ENCODE results near the gene PLEKHM2.
"Not testable (repeated sequence)": the region's sequence is repeated elsewhere in the genome, so short reads cannot be mapped to it uniquely, and the experiment has no call there.

The PLEKHM2 gene, protein sequence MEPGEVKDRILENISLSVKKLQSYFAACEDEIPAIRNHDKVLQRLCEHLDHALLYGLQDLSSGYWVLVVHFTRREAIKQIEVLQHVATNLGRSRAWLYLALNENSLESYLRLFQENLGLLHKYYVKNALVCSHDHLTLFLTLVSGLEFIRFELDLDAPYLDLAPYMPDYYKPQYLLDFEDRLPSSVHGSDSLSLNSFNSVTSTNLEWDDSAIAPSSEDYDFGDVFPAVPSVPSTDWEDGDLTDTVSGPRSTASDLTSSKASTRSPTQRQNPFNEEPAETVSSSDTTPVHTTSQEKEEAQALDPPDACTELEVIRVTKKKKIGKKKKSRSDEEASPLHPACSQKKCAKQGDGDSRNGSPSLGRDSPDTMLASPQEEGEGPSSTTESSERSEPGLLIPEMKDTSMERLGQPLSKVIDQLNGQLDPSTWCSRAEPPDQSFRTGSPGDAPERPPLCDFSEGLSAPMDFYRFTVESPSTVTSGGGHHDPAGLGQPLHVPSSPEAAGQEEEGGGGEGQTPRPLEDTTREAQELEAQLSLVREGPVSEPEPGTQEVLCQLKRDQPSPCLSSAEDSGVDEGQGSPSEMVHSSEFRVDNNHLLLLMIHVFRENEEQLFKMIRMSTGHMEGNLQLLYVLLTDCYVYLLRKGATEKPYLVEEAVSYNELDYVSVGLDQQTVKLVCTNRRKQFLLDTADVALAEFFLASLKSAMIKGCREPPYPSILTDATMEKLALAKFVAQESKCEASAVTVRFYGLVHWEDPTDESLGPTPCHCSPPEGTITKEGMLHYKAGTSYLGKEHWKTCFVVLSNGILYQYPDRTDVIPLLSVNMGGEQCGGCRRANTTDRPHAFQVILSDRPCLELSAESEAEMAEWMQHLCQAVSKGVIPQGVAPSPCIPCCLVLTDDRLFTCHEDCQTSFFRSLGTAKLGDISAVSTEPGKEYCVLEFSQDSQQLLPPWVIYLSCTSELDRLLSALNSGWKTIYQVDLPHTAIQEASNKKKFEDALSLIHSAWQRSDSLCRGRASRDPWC

DNA sequence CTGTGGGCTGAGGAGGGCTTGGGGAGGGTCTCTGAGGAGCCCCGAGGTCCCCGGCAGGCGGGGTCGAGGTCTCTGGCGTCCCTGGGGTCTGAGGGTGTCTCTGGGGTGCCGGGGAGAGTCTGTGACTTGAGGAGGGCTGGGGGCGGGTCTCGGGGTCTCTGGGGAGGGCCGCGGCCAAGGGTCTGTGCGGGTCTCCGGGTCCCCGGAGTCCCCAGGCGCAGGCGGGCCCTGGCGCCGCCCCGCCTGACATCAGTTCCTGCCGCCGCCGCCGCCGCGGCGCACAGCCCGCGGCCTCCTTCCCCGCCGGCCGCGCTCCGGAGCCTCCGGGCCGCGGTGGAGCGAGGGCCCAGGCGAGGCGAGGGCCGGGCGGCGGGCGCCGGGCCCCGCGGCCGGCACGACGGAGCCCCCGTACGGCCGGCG, at the start of gene PLEKHM2:
Gene PLEKHM2, plus strand, starts transcription at position 279 of the 420 bp plus-strand sequence. CDS start 239 bp downstream, outside the sequence.
- DNase-seq (ENCODE audit: low read depth): peak; percentile 54

DNA sequence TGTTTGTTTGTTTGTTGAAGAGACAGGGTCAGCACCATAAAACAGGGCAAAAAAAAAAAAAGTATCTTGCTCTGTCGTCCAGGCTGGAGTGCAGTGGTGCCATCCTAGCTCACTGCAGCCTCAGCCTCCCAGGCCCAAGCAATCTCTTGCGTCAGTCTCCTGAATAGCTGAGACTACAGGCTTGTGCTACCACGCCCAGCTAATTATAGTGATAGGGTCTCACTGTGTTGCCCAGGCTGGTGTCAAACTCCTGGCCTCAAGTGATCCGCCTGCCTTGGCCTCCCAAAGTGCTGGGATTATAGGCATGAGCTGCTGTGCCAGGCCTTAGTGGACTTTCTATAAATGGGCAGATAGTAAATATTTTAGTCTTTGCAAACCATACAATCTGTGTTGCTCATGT, 47.7 kb upstream of the PLEKHM2 start:
- DNase-seq (ENCODE audit: low read depth): no peak

DNA sequence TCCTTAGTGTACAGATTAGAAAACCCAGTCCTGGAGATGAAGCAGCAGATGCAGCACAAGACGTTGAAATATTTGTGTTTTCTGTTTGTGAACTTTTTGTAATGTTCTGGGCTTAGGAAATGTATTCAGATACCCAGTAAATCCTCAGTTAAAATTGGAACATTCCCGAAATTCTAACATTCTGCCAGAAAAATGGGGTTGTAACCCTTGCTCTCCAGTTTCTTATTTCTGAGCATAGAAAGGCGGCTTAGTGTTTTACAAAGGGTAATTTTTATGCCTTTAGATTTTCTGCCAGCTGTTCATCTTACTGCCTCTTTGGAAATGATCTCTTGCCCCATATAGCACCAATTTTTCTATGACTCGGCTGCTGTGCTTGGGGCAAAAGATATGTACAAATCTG, 46.3 kb upstream of the PLEKHM2 start:
- no peak for DNase-seq (ENCODE audit: low read depth)

DNA sequence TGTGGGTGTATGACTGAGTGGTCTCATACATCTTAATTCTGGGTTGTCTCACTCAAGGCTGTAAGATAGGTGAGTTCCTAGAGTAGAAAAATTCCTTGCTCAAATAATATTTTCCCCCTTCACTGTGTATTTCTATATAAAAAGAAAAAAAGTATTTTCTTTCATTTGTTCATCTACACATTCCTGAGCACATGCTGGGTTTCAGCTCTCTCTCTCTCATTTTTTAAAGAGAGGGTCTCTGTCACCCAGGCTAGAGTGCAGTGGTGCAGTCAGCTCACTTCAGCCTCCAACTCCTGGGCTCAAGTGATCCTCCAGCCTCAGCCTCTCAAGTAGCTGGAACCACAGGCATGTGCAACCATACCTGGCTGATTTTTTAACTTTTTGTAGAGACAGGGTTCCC, 44.9 kb upstream of the PLEKHM2 start:
- no peak for DNase-seq (ENCODE audit: low read depth)

DNA sequence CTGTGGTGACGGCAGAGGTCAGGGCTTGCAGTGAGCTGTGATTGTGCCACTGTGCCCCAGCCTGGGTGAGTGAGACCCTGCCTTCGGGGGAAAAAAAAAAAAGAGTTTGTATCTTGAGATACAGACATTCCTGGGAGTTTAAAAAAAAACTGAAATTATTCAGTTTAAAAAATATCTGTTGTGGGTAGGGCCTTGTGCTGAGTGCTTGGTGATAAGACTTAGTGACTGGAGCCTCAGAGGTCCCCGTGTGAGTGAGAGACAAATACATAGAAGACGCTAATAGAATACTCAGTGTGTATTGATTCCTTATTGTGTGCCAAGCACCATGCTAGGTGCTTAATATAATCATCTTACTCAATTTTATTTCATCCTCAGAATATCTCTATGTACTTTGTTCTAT, 44.2 kb upstream of the PLEKHM2 start:
- no peak for DNase-seq (ENCODE audit: low read depth)

DNA sequence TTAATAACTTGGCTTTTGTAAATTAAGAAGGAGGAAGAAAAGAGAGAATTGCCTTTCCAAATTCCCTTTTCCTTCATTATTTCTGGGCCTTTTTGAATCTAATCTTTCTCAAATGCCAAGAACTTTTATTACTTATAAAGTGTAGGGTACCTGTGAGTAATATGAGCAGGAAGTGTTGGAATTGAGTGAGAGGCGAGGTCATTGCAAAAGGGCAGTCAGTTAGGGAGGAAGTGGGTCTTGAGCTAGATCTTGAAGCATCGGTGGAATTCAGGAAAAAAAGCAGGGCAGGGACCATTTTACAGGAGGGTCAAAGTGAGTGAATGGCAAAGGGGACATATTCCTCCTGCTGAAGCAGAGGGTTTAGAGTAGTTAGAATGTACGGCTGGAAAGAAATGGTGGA, 43.5 kb upstream of the PLEKHM2 start:
- no peak for DNase-seq (ENCODE audit: low read depth)

DNA sequence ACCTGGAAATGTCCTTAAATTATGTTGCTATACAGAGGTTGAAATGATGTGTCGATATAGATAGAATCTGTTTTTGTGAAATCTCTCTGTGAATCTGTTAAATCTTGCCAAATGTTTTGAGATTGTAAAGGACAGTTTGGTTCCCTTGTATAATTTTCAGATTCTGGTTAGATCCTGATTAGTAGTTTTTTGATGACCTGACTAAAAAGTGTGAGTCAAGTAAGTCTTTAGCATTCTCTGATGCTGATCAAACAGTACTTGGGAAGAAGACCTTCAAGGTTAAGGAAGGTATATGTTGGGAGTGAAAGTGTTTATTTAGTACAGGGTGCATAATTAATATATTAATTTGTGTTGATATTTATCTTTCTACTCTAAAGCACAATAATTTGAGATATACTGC, 34.2 kb upstream of the PLEKHM2 start:
- no peak for DNase-seq (ENCODE audit: low read depth)

DNA sequence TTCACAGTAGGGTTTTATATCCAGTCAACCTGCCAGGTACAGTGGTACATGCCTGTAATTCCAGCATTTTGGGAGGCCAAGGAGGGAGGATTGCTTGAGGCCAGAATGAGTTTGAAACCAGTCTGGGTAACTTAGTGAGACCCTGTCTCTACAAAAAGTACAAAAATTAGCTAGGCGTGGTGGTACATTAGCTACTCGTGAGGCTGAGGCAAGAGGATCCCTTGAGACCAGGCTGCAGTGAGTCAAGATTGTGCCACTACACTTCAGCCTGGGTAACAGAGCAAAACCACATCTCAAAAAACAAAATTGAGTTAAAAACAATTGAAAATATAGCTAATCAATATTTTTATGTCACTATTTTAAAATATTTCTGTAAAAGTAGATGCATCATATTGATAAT, 33.7 kb upstream of the PLEKHM2 start:
- DNase-seq (ENCODE audit: low read depth): no peak

DNA sequence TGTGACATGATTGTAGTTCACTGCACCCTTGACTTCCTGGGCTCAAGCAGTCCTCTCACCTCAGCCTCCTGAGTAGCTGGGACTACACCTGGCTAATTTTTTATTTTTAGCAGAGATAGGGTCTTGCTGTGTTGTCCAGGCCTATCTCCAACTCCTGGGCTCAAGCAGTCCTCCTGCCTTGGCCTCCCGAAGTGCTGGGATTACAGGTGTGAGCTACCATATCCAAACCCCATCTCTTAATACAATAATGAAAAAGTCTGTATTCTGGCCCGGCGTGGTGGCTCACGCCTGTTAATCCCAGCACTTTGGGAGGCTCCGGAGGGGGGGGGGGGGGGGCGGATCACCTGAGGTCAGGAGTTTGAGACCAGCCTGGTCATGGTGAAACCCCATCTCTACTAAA, 32.0 kb upstream of the PLEKHM2 start:
- not testable (repeated sequence) for DNase-seq (ENCODE audit: low read depth)

DNA sequence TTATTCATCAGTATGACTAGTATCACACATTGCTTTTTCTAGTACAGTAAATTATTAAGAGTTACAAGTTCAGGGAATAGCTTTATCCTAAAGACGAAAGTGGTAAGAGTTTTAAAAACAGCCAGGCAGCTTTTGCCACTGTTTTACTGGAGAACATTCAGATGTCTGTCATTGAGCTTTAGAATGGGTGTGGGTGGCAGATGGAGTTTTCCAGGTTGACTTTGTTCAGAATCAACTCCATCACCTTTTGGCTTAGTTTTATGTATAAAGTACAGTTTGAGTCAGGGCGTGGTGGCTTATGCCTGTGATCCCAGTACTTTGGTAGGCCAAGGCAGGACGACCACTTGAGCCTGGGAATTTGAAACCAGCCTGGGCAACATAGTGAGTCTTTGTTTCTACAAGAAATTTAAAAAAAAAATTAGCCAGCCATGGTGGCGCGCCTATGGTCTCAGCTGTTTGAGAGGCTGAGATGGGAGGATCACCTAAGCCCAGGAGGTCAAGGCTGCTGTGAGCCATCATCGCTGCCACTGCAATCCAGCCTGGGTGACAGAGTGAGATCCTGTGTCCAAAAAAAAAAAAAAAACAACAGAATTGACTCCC, 29.9 kb upstream of the PLEKHM2 start:
- no peak for DNase-seq (ENCODE audit: low read depth)

DNA sequence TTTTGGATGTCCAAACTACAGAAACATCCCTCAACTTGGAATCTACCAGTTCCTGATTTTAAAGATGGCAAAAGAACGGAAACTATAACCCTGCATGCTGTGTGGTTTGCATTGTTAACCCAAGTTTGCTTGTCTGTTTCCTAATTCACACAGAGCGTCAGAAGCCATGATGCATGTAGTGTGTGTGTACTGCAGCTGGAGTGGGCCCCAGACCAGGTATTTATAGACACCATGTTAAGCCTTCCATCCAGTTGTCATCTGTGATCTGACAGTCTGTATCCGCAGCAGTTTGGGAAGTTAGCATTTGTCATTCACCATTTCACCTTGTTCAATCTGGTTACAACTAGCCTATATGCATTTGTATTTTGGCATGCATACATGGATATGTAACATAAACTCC, 27.7 kb upstream of the PLEKHM2 start:
- DNase-seq (ENCODE audit: low read depth): no peak

DNA sequence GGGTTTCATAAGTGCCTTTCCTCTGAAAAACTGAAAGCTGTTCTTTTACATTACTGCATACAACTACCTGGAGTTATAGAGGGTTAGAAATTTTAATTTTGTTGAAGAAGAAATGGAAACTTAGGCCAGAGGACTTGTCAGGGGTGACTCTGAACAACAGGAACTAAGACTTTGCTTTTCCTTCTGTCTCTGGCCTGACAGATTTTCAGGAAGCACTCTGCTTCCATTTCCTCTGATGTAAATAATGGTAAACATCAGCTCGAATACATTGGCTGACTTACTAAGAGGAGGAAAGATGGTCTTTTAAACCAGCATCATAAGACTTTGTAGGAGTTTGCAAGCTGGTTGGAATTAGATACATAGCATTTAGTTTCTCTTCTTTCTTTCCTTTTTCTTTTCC, 27.1 kb upstream of the PLEKHM2 start:
- no peak for DNase-seq (ENCODE audit: low read depth)

DNA sequence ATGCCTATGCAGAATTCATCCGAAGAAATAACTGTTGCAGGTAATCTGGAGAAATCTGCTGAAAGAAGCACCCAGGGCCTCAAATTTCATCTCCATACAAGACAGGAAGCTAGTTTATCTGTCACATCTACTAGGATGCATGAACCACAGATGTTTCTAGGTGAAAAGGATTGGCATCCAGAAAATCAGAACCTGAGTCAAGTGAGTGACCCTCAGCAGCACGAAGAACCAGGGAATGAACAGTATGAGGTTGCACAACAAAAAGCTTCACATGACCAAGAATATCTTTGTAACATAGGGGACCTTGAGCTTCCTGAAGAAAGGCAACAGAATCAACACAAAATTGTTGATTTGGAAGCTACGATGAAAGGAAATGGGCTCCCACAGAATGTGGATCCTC, 24.0 kb upstream of the PLEKHM2 start:
- no peak for DNase-seq (ENCODE audit: low read depth)

DNA sequence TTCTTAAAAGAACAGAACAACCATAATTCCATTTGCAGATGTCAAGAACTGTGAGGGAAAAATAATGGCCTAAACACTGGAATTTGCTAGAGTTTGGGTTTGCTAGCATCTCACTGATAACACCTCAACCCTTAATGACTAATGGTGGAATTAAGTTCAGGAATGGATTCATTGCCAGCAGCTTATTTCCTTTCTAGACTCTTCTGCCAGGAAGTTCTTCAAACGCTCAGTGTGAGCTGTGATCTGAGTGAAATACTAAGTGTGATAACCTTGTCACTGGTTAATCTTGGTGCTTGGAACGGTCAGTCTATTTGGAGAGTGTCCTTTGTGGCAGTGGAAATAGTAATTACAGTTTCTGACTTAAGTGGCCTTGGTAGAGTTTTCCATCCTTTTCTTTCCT, 21.6 kb upstream of the PLEKHM2 start:
- no peak for DNase-seq (ENCODE audit: low read depth)

DNA sequence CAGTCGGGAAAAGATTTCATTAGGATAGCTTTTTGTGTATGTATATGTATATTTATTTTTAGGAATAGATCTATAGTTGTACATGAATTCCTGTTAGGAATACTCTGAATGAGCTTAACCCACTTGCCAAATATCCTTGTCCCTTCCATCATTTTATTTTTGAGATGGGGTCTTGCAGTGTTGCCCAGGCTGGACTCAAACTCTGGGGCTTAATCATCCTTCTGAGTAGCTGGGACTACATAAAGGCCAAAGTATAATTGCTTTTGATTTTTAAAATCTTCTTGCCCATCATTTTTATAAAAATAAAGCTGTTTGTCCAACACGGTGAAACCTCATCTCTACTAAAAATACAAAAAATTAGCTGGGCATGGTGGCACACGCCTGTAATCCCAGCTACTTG, 20.2 kb upstream of the PLEKHM2 start:
- no peak for DNase-seq (ENCODE audit: low read depth)

DNA sequence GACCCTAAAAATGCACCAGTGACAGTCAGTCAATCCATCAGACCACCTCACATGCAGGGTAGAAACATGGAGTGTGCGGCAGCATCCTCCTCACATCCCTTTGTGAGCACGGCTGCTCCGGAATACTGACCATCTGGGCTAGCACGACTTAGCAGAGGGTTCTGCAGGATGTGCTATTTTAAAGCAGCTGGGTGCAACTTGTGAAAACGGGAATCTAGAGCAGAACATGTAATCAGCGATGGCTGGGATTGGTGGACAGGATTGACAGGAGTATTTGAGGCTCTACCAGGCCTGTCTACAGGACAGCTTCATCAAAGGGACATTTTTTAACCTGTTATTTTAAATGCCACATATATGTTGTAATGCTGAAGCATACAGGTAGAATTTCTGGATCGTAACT, 16.8 kb upstream of the PLEKHM2 start:
- no peak for DNase-seq (ENCODE audit: low read depth)

DNA sequence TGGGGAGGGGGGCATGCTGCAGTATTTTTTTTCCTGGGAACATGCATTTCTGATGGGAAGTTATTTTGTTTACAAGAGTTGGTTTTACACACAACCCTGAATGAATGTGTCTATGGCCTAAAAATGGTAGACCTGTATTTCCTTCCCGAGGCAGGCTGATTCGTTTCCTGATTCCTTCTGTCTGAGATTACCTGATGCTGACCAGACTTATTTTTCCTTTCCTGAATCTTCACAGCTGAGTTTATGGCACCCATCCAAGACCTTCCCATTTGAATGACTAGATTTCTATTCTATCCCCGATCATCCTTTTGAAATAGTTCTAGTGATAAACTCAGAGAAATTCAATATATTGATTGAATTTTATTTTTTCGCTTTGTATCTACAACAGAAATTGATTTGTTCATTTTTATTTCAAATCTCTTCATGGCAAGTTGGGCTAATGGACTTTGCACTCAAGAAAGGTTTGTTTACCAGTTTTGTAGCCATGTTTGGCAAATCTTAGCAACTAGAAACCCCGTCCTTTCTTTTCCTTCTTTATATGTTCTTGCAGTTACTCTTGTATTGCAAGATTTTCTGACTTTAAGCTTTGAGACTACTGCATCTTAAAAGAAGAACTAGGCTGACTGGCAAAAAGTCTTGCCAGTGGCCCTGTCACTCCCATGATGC, 15.9 kb upstream of the PLEKHM2 start:
- DNase-seq (ENCODE audit: low read depth): no peak

DNA sequence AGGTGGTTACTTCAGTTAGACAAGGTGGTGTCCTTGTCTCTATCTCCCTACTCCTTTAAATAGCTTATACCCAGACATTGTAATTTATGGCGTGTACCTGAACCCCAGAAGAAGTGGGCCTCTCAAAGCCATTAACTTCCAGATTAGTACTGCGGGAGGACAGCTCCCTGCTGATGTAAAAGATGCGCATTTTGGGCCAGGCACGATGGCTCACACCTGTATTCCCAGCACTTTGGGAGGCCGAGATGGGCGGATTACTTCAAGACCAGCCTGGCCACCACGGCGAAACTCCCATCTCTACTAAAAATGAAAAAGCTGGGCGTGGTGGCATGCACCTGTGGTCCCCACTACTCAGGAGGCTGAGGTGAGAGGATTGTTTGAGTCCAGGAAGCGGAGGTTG, 15.0 kb upstream of the PLEKHM2 start:
- DNase-seq (ENCODE audit: low read depth): no peak

DNA sequence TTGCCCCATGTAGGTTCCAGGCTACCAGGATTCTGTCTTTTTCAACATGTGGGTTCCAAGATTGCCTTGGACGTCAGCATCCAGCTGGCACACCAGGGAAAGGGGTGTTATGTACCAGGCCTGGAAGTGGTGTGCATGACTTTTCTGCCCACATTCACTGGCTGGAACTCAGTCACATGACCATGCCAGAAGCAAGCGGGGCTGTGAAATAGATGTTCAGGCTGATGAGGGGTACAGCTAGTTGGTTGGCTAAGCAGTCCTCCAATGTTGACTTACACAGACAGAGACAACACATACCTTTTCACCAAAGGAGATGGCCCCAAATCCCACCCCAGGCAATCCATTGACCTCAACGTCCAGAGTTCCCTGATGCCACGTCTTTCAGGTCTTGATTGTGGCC, 14.3 kb upstream of the PLEKHM2 start:
- no peak for DNase-seq (ENCODE audit: low read depth)

DNA sequence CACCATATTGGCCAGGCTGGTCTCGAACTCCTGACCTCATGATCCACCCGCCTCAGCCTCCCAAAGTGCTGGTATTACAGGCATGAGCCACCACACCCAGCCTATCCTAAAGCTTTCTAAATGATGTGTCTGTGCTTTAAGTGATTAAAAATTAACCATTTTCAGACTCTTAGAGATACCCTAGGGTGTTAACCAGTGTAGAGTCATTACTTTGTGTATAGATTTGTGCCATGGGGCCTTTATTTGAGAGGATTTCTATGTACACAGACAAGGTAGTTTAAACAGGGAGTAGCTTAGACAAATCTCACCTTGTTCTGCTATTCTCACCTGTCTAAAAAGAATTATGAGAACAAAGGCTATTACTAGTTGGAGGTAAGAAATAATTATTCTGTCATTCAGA, 12.7 kb upstream of the PLEKHM2 start:
- no peak for DNase-seq (ENCODE audit: low read depth)

DNA sequence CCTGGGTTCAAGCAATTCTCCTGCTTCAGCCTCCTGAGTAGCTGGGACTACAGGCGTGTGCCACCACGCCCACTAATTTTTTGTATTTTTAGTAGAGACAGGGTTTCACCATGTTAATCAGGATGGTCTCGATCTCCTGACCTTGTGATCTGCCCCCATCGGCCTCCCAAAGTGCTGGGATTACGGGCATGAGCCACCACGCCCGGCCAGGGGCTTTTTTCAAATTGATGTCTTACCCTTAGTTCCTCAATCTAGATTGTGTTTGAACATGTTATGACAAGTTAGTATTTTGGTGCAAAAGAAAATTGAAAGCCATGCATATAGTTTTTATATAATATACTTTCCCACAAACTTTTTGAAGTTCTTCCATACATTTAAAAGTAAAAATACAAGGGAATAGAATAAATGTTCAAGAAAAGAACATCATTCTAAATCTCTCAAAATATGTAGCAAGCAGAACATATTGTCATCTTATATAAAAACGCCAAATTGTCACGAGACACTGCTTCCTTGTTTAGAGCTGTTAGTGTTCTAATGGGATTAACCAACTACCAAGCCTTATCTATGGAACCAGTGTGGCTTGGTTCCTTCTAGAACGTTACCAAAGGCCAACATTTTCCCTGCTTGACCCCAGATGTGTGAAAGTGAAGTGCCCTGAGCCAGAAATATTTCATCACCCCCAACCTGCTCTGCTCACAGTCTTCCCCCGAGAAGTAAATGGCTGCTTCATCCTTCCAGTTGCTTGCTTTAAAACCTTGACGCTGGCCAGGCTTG, 9.5 kb upstream of the PLEKHM2 start:
- no peak for DNase-seq (ENCODE audit: low read depth)
